Fibroblast of skin of left quadriceps (primary cell): ENCODE results near the gene VSX1.

Experiments used
- DNase-seq, 2 experiments: peaks; one replicate each; pipeline ENCODE4 v3.0.0-alpha.2; 2013; ENCODE audit warnings: low read depth in 2 of 2

VSX1 gene

GRCh38 chr20:25053255-25054031, 28.5 kb downstream of the VSX1 start:
- DNase-seq = peak; percentile 48 to 52

GRCh38 chr20:25052255-25053194, 29.4 kb downstream of the VSX1 start:
- DNase-seq = no peak

- DNase-seq = no peak
Observed at GRCh38 chr20:25051386-25052155, 30.4 kb downstream of the VSX1 start.

GRCh38 chr20:25050501-25051350, 31.2 kb downstream of the VSX1 start:
- DNase-seq = no peak

- DNase-seq = no peak
Observed at GRCh38 chr20:25050082-25050481, 31.9 kb downstream of the VSX1 start.

GRCh38 chr20:25049261-25050060, 32.5 kb downstream of the VSX1 start:
- no peak for DNase-seq

DNA sequence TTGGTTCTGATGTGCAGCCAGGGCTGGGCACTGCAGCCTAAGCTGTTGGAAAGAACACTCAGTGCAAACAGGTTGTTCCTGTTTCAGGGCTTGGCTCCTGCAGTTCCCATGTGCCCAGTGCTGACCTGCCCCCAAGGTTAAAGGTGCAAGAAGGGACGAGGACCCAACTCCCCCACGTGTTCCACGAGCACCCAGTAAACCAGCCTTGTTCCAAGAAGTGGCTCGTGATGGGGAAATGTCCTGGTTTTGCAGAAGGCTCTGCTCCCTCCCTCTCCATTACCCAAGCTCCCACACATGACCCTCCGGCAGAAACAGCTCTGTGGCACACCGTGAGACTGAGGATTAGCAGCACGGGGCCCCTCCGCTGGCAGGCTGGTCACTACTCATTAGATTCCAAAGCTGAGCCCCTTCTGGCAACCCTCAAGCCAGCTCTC, 33.4 kb downstream of the VSX1 start:
- DNase-seq = no peak

- no peak for DNase-seq
Observed at GRCh38 chr20:25047766-25048165, 34.2 kb downstream of the VSX1 start.

- no peak for DNase-seq
Observed at GRCh38 chr20:25046736-25047666, 34.9 kb downstream of the VSX1 start.

DNA sequence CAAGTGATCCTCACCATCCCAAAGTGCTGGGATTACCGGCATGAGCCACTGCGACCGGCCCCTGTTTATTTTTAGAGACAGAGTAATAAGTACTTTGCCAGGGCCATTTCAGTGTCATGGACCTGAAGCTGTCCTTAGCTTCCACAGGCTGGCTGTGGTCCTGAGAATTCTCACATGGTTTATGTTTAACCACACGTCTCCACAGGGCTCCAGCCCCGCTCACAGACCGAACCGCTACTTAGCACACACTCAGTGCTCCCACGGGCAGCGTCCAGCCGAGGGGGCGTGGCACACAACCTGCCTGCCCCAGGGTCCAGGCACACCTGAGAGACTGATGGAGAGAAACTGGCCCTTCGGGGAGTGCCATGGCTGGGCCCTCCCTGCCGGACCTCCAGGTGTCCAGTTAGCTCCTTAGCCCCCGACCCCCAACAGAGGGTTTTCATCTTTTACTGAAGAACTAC, 35.7 kb downstream of the VSX1 start:
- DNase-seq = no peak

- no peak for DNase-seq
Observed at GRCh38 chr20:25045343-25045712, 36.6 kb downstream of the VSX1 start.

GRCh38 chr20:25044660-25045342, 37.1 kb downstream of the VSX1 start:
- no peak for DNase-seq

GRCh38 chr20:25044261-25044560, 37.7 kb downstream of the VSX1 start:
- no peak for DNase-seq

DNA sequence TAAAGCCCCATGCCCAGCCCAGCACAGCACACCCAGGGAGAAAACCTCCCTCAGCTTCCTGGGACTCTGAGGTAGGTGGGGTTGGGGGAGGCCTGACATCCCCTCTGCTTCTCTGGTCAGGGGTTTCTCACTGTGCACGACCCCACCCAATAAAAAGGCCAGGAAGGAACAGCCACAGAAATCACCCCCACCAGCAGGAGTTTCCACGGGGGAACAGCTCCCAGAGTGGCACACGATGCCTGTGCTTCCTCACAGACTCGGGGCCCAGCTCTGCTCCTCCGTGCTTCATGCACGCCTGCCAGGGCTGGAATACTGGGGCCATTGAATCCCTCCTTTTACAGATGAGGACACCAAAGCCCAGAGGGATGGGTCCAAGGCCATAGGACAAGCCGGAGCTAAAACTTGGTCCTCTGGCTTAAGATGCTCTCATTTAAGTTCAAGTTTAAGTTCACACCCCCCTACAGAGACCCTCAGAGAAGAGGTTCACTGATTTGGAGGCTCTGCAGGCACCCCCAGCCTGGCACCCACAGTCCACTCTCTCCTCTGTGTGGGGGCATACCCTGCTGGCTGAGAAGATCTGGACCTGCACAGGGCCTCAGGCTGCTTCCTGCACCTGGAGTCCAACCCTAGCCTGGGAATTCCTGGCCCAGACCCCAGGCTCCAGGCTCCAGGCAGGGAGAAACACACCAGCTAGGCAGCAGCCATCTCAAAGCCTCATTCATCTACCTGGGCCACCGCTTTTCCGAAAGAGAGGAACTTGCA, 38.3 kb downstream of the VSX1 start:
- DNase-seq = no peak

GRCh38 chr20:25042531-25043498, 39.1 kb downstream of the VSX1 start:
- DNase-seq = no peak

GRCh38 chr20:25041813-25042530, 40.0 kb downstream of the VSX1 start:
- no peak for DNase-seq
